Measurements from ENCODE around the gene MAP3K10.

Gene MAP3K10

GRCh38 chr19:40249781-40250180, 58.6 kb downstream of the MAP3K10 start:
- DNase-seq (ENCODE audit: low read depth, low spot score) = no peak

DNA sequence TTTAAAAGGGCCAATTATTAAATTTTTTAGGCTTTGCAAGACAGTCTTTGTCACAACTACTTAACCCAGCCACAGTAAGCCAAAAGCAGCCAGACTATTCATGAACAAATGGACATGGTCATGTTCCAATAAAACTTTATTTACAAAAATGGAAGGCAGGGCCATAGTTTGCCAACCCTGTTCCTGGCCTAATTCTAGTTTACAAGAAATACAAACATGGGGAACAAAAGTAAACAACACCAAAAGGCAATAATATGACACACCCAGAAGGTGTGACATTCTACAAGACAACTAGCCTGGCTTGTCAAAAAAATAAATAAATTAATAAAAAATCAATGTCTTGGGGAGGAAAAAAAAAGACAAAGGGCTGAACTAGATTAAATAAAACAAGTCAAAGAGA, 60.0 kb downstream of the MAP3K10 start:
- DNase-seq (ENCODE audit: low read depth, low spot score) = no peak

GRCh38 chr19:40251991-40252390, 60.8 kb downstream of the MAP3K10 start:
- no peak for DNase-seq (ENCODE audit: low read depth, low spot score)

DNA sequence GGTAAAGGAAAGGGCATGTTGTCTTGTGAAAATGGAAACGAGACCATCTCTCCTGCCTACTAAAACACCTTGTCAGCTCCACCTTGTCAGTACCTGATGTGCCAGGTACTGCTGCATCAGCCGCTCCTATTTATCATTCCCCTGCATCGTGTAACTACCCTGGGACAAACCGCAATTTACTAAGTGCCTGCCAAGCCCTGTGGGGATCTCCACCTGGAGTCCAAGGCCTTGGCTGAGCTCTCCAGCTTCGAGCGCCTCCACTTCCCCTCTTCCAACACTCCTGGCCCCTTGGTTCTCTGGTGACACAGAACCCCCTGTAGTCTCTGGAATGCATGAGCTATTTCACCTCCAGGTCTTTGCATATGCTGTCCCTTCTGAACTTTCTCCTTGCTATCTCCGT, 61.2 kb downstream of the MAP3K10 start:
- DNase-seq (ENCODE audit: low read depth, low spot score) = no peak

- DNase-seq (ENCODE audit: low read depth, low spot score) = no peak
Observed at GRCh38 chr19:40253611-40254092, 62.4 kb downstream of the MAP3K10 start.

- DNase-seq (ENCODE audit: low read depth, low spot score) = no peak
Observed at GRCh38 chr19:40254714-40255418, 63.6 kb downstream of the MAP3K10 start.

DNA sequence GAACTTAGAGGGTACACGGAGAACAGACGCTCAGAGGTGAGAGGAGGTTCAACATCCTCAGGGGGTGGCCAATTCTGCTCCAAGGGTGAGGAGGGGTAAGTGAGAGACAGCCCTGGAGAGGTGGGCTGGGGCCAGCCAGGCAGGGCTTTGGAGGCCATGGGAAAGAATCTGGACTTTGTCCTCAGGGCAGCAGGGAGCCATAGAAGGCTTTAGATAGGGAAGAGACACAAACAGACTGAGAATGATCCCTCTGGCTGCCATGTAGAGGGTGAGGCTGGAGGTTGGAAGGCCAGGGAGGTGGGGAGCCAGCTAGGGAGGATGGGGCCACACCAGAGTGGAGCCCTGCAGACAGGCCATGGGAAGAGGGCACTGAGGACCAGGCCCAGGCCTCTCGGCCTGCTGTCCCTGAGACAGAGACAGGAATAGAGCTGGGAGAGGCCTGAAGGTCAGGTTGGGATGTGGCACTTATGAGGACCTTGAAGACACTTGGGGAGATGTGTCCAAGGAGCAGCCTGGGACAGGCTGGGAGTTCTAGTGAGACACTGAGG, 64.5 kb downstream of the MAP3K10 start:
- DNase-seq (ENCODE audit: low read depth, low spot score) = no peak

GRCh38 chr19:40256512-40256911, 65.3 kb downstream of the MAP3K10 start:
- DNase-seq (ENCODE audit: low read depth, low spot score) = no peak

GRCh38 chr19:40257096-40257517, 65.9 kb downstream of the MAP3K10 start:
- no peak for DNase-seq (ENCODE audit: low read depth, low spot score)

- no peak for DNase-seq (ENCODE audit: low read depth, low spot score)
Observed at GRCh38 chr19:40261631-40262030, 70.4 kb downstream of the MAP3K10 start.

GRCh38 chr19:40262422-40262821, 71.2 kb downstream of the MAP3K10 start:
- no peak for DNase-seq (ENCODE audit: low read depth, low spot score)

DNA sequence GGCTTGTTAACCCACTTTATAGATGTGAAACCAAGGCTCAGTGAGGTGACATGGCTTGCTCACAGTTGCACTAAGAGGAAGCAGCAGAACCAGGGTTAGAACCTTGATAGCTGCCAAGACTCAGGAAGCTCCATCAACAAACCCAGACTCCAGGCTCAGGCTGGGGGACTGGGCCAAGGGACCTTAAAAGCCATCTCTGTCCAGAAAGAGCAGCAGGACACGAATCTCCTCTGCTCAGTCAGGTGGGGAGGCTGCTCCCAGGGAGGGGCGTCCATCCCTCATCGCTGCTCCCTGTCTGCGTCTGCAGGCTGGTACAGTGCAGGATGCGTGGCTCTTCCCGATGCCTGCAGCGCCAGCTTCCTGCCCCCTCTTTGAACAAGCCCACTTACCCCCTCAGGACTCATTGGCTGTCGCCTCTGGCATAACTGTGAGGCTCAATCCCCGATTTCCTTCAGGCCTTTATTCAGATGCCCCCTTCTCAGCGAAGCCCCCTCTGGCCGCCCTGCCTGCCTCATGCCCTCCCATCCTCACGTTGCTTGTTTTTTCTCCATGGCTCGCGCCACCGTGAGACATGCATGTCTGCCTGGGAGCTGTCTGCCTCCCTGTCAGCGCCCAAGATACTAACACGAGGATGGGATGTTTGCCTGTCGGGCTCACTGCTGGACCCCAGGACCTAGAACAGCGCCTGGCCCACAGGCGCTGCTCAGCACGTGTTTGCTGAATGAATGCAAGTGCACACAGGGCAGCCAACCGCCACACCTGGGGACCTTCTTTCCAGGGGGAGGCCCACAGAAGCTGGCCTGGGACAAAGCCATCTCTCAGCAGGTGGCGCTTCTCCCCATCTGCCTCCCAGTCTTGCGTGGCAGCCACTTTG, 72.5 kb downstream of the MAP3K10 start:
- DNase-seq (ENCODE audit: low read depth, low spot score) = no peak

- no peak for DNase-seq (ENCODE audit: low read depth, low spot score)
Observed at GRCh38 chr19:40264314-40265054, 73.3 kb downstream of the MAP3K10 start.

Measured in smooth muscle cell of the brain vasculature (primary cell).